Natural killer cell (primary cell): ENCODE measurements around the gene TRANK1. TPM values are rescaled to one million over a fixed set of nuclear protein-coding genes. Genes with fewer than 3 reads are reported as not detected.

Experiments
- ATAC-seq, 3 donors: fragments of 150-1000 bp in 2 of 3; fragments of 200-7000 bp in 1 of 3; cut with Tn5 transposase; 1 replicate in 1 of 3; 2 replicates in 2 of 3; pipeline ENCODE4 v1.10.0; 2021; ENCODE audit warnings: mild to moderate bottlenecking in 2 of 3, moderate library complexity in 2 of 3
- DNase-seq, 2 donors: peaks; one replicate each; pipeline versions ENCODE4 v3.0.0 to v3.0.0-alpha.2; 2013 to 2021; ENCODE audit warnings: mixed read lengths in 1 of 2
- H3K27ac ChIP-seq: one replicate; pipeline ENCODE4 v1.5.1; 2013; ENCODE audit warnings: mild to moderate bottlenecking, low read length
- H3K27me3 ChIP-seq: one replicate; pipeline ENCODE4 v1.6.1; 2013; ENCODE audit warnings: low read length; ENCODE audit not compliant: control insufficient read depth, insufficient read depth
- H3K36me3 ChIP-seq: one replicate; pipeline ENCODE4 v1.6.1; 2013; ENCODE audit warnings: low read length; ENCODE audit not compliant: control insufficient read depth, insufficient read depth
- H3K4me1 ChIP-seq: one replicate; pipeline ENCODE4 v1.6.1; 2013; ENCODE audit warnings: low read length; ENCODE audit not compliant: control insufficient read depth, insufficient read depth
- H3K4me3 ChIP-seq: one replicate; pipeline ENCODE4 v1.5.1; 2013; ENCODE audit warnings: low read length
- H3K9me3 ChIP-seq: one replicate; pipeline ENCODE4 v1.6.1; 2013; ENCODE audit warnings: low read length; ENCODE audit not compliant: control insufficient read depth, insufficient read depth
- H3K27ac Mint-ChIP-seq, 2 donors: one replicate each; pipeline ENCODE4 v1.8.0; 2022; ENCODE audit warnings: mild to moderate bottlenecking in 2 of 2, mixed read lengths in 2 of 2, moderate library complexity in 1 of 2
- H3K27me3 Mint-ChIP-seq, 2 donors: one replicate each; pipeline ENCODE4 v1.8.0; 2022; ENCODE audit warnings: low read depth in 2 of 2, mixed read lengths in 2 of 2
- H3K36me3 Mint-ChIP-seq: one replicate; pipeline ENCODE4 v1.8.0; 2022; ENCODE audit warnings: mixed read lengths
- H3K4me1 Mint-ChIP-seq, 2 donors: one replicate each; pipeline ENCODE4 v1.8.0; 2022; ENCODE audit warnings: mixed read lengths in 2 of 2
- H3K4me3 Mint-ChIP-seq: one replicate; pipeline ENCODE4 v1.8.0; 2022; ENCODE audit warnings: mild to moderate bottlenecking, moderate library complexity, mixed read lengths
- H3K9me3 Mint-ChIP-seq, 2 donors: one replicate each; pipeline ENCODE4 v1.8.0; 2022; ENCODE audit warnings: mixed read lengths in 2 of 2
- CTCF ChIP-seq: fragments of 200-600 bp; IDR thresholded peaks from one replicate; pipeline ENCODE4 v1.8.0; 2022; ENCODE audit warnings: antibody characterized with exemption
- WGBS: methylation state at CpG from one replicate; pipeline ENCODE4 v1.1.7; 2013; ENCODE audit warnings: missing lambda C conversion rate; ENCODE audit not compliant: insufficient coverage; 5-methylcytosine and 5-hydroxymethylcytosine counted together
- intact Hi-C: fragments of 100-400 bp; cut with micrococcal nuclease; formaldehyde crosslinking; loops from one replicate; pipeline ENCODE4 v1.14.2; 2022
- total RNA-seq, 4 donors: library from RNA; stranded (reverse); fragments of 120-200 nt in 1 of 4; gene quantifications; one replicate each; pipeline versions ENCODE4 v1.2.3 to v1.2.4, GENCODE V29; 2013 to 2022

The TRANK1 gene
- total RNA-seq, 3 donors from 2014 or later (not counting 1 experiment from before 2014, with no cell fraction given) = 105 to 158 (median 139) TPM

DNA sequence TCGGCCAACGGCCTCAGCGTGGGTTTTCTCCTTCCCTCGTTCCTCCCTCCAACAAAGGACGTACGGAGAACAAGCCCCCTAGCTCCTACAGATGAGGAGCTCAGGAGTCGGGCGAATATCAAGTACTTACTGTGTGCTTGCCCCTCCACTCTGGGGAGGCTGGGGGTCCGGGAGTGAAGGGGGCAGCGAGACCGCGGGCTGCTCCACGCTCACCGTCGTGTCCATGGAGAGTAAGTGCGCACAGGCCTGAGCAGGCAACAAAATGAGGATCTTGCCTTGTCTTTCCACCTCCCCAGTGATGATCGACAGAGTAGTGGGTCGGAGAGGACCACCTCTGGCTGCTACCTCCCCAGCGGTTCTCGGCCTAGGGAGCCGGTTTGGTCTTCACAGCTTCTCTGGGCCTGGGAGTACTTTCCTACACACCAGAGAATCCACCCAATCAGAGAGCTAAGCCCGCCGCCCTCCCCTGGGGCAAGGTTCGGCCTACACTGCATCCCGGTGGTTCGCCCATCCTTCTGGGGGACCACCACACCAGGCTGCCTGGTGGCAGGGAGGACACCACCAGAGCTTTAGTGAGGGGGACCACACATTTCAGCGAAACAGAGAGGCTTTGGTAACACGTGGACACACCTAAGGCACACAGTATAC is 603 bp upstream of the TRANK1 start:
- no peak for TF ChIP-seq CTCF
- Histone ChIP-seq H3K27ac (peak overlapping the region; percentile 28), H3K27me3 (no peaks in the 10 kb centered on the region), H3K4me1 (peaks cover 18% of the 10 kb centered on the region), H3K4me3 (peak overlapping the region; percentile 82), H3K36me3 (no peaks in the 10 kb centered on the region), H3K9me3 (peaks cover 3% of the 10 kb centered on the region)
- H3K4me1 Mint-ChIP-seq = peaks cover 6 to 19% of the 10 kb centered on the region in 2 donors
- intact Hi-C loops = loop anchor here (1.0 to 2.0 kb wide), 3 partner anchors 37 to 69 kb away; partner anchors contain the start of genes EPM2AIP1 and MLH1
- no peaks in the 10 kb centered on the region for H3K36me3 Mint-ChIP-seq
- H3K9me3 Mint-ChIP-seq = peaks cover 0 to 3% of the 10 kb centered on the region in 2 donors
- WGBS = 85% methylated on average over 28 of the region's 28 CpGs
- ATAC-seq (no peak), DNase-seq (no peak)
- H3K27me3 Mint-ChIP-seq = no peaks in the 10 kb centered on the region
- peak overlapping the region; percentile 86 for H3K4me3 Mint-ChIP-seq
- H3K27ac Mint-ChIP-seq = peak overlapping the region; percentile 81

GRCh38 chr3:36944012-36944640 is 728 bp downstream of the TRANK1 start:
- intact Hi-C loops = loop anchor here (2.0 kb wide), 2 partner anchors 35 to 49 kb away; partner anchors contain the start of genes EPM2AIP1 and MLH1
- Mint-ChIP-seq H3K4me1 (peaks cover 6 to 23% of the 10 kb centered on the region in 2 donors), H3K27me3 (no peaks in the 10 kb centered on the region), H3K9me3 (peaks cover 0 to 3% of the 10 kb centered on the region in 2 donors), H3K4me3 (peak overlapping the region; percentile 83), H3K27ac (peak overlapping the region; percentile 41 to 81), H3K36me3 (no peaks in the 10 kb centered on the region)
- Histone ChIP-seq H3K36me3 (no peaks in the 10 kb centered on the region), H3K4me1 (peaks cover 18% of the 10 kb centered on the region), H3K9me3 (peaks cover 3% of the 10 kb centered on the region), H3K4me3 (peak overlapping the region; percentile 82), H3K27ac (peak overlapping the region; percentile 8), H3K27me3 (no peaks in the 10 kb centered on the region)
- DNase-seq (peak; percentile 44 to 53), ATAC-seq (peak; percentile 37 to 53 (median 37))
- TF ChIP-seq CTCF = no peak
- WGBS = under 1% methylated on average over 56 of the region's 56 CpGs

GRCh38 chr3:36943601-36944000 is 1.3 kb downstream of the TRANK1 start:
- Mint-ChIP-seq H3K4me3 (peak overlapping the region; percentile 83), H3K9me3 (peaks cover 0 to under 1% of the 10 kb centered on the region in 2 donors), H3K27ac (peak overlapping the region; percentile 41 to 81), H3K36me3 (no peaks in the 10 kb centered on the region), H3K27me3 (no peaks in the 10 kb centered on the region), H3K4me1 (peaks cover 6 to 24% of the 10 kb centered on the region in 2 donors)
- DNase-seq = no peak
- intact Hi-C loops = no loop called here
- Histone ChIP-seq H3K27ac (peak overlapping the region; percentile 8), H3K27me3 (no peaks in the 10 kb centered on the region), H3K9me3 (peaks cover 3% of the 10 kb centered on the region), H3K4me1 (peaks cover 18% of the 10 kb centered on the region), H3K4me3 (peak overlapping the region; percentile 82), H3K36me3 (no peaks in the 10 kb centered on the region)
- no peak for ATAC-seq
- no peak for TF ChIP-seq CTCF
- WGBS = 53% methylated on average over 10 of the region's 10 CpGs
